Stimulated activated naive B cell treated with anti-CD40 and anti-IgM and Interleukin-4, amounts not matched to agents 10 μg/mL and 1 μg/mL and 100 μg/mL, for 72 hours (primary cell): ENCODE results near the gene PARD3.
"Not testable (repeated sequence)": the region's sequence is repeated elsewhere in the genome, so short reads cannot be mapped to it uniquely, and the experiment has no call there.

Experiments
- ATAC-seq, 2 donors: fragments of 150-1000 bp; cut with Tn5 transposase; replicated peaks; 2 replicates each; pipeline ENCODE4 v1.10.0; 2021; ENCODE audit warnings: moderate library complexity in 1 of 2
- DNase-seq: peaks from one replicate; pipeline ENCODE4 v3.0.0; 2021
- H3K27ac Mint-ChIP-seq: one replicate; pipeline ENCODE4 v1.8.0; 2022; ENCODE audit warnings: mild to moderate bottlenecking, mixed read lengths
- H3K27me3 Mint-ChIP-seq, 2 donors: one replicate each; pipeline ENCODE4 v1.8.0; 2022; ENCODE audit warnings: mixed read lengths in 2 of 2
- H3K36me3 Mint-ChIP-seq, 2 donors: one replicate each; pipeline ENCODE4 v1.8.0; 2022; ENCODE audit warnings: mixed read lengths in 2 of 2, mild to moderate bottlenecking in 1 of 2
- H3K4me1 Mint-ChIP-seq, 2 donors: one replicate each; pipeline ENCODE4 v1.8.0; 2022; ENCODE audit warnings: mixed read lengths in 2 of 2, mild to moderate bottlenecking in 1 of 2
- H3K4me3 Mint-ChIP-seq, 2 donors: one replicate each; pipeline ENCODE4 v1.8.0; 2022; ENCODE audit warnings: mild to moderate bottlenecking in 2 of 2, mixed read lengths in 2 of 2, moderate library complexity in 1 of 2
- H3K9me3 Mint-ChIP-seq, 2 donors: one replicate each; pipeline ENCODE4 v1.8.0; 2022; ENCODE audit warnings: mixed read lengths in 2 of 2, mild to moderate bottlenecking in 1 of 2

The PARD3 gene

GRCh38 chr10:34408381-34408780 is 406.7 kb downstream of the PARD3 start:
- no peaks in the 10 kb centered on the region for H3K9me3 Mint-ChIP-seq
- no peak overlapping the region for H3K27ac Mint-ChIP-seq
- ATAC-seq = no peak
- H3K36me3 Mint-ChIP-seq = no peaks in the 10 kb centered on the region
- no peaks in the 10 kb centered on the region for H3K27me3 Mint-ChIP-seq
- DNase-seq = no peak
- H3K4me3 Mint-ChIP-seq = no peak overlapping the region
- no peaks in the 10 kb centered on the region for H3K4me1 Mint-ChIP-seq

- H3K4me1 Mint-ChIP-seq = no peaks in the 10 kb centered on the region
- DNase-seq (no peak), ATAC-seq (no peak)
- no peak overlapping the region for H3K4me3 Mint-ChIP-seq
- no peaks in the 10 kb centered on the region for H3K9me3 Mint-ChIP-seq
- no peak overlapping the region for H3K27ac Mint-ChIP-seq
- H3K36me3 Mint-ChIP-seq = no peaks in the 10 kb centered on the region
- no peaks in the 10 kb centered on the region for H3K27me3 Mint-ChIP-seq
Measured at GRCh38 chr10:34407324-34407805, 407.7 kb downstream of the PARD3 start.

GRCh38 chr10:34406463-34407323 is 408.4 kb downstream of the PARD3 start:
- no peaks in the 10 kb centered on the region for H3K4me1 Mint-ChIP-seq
- no peaks in the 10 kb centered on the region for H3K27me3 Mint-ChIP-seq
- no peak overlapping the region for H3K4me3 Mint-ChIP-seq
- H3K9me3 Mint-ChIP-seq = no peaks in the 10 kb centered on the region
- no peak for ATAC-seq
- H3K36me3 Mint-ChIP-seq = no peaks in the 10 kb centered on the region
- no peak for DNase-seq
- H3K27ac Mint-ChIP-seq = no peak overlapping the region

- Mint-ChIP-seq H3K36me3 (no peaks in the 10 kb centered on the region), H3K4me1 (no peaks in the 10 kb centered on the region), H3K27ac (no peak overlapping the region), H3K9me3 (no peaks in the 10 kb centered on the region), H3K4me3 (no peak overlapping the region), H3K27me3 (no peaks in the 10 kb centered on the region)
- DNase-seq (no peak), ATAC-seq (no peak)
Measured at GRCh38 chr10:34405611-34406462, 409.3 kb downstream of the PARD3 start.

- DNase-seq (no peak), ATAC-seq (no peak)
- Mint-ChIP-seq H3K9me3 (no peaks in the 10 kb centered on the region), H3K36me3 (no peaks in the 10 kb centered on the region), H3K27me3 (no peaks in the 10 kb centered on the region), H3K4me1 (no peaks in the 10 kb centered on the region), H3K27ac (no peak overlapping the region), H3K4me3 (no peak overlapping the region)
Measured at GRCh38 chr10:34403512-34403911, 411.6 kb downstream of the PARD3 start.

- H3K4me3 Mint-ChIP-seq = no peak overlapping the region
- H3K27me3 Mint-ChIP-seq = no peaks in the 10 kb centered on the region
- no peak overlapping the region for H3K27ac Mint-ChIP-seq
- H3K9me3 Mint-ChIP-seq = no peaks in the 10 kb centered on the region
- H3K36me3 Mint-ChIP-seq = no peaks in the 10 kb centered on the region
- DNase-seq = no peak
- ATAC-seq = no peak
- no peaks in the 10 kb centered on the region for H3K4me1 Mint-ChIP-seq
Measured at GRCh38 chr10:34400075-34400474, 415.0 kb downstream of the PARD3 start.

- Mint-ChIP-seq H3K36me3 (no peaks in the 10 kb centered on the region), H3K27ac (no peak overlapping the region), H3K27me3 (no peaks in the 10 kb centered on the region), H3K4me3 (no peak overlapping the region), H3K9me3 (no peaks in the 10 kb centered on the region), H3K4me1 (no peaks in the 10 kb centered on the region)
- DNase-seq (no peak), ATAC-seq (no peak)
Measured at GRCh38 chr10:34399013-34399412, 416.1 kb downstream of the PARD3 start.

- no peaks in the 10 kb centered on the region for H3K27me3 Mint-ChIP-seq
- no peak overlapping the region for H3K27ac Mint-ChIP-seq
- no peaks in the 10 kb centered on the region for H3K36me3 Mint-ChIP-seq
- ATAC-seq (no peak), DNase-seq (no peak)
- no peaks in the 10 kb centered on the region for H3K9me3 Mint-ChIP-seq
- no peak overlapping the region for H3K4me3 Mint-ChIP-seq
- H3K4me1 Mint-ChIP-seq = no peaks in the 10 kb centered on the region
Measured at GRCh38 chr10:34397324-34397723, 417.8 kb downstream of the PARD3 start.

GRCh38 chr10:34396663-34397062 is 418.4 kb downstream of the PARD3 start:
- H3K27me3 Mint-ChIP-seq = no peaks in the 10 kb centered on the region
- no peak overlapping the region for H3K27ac Mint-ChIP-seq
- H3K4me1 Mint-ChIP-seq = no peaks in the 10 kb centered on the region
- H3K36me3 Mint-ChIP-seq = no peaks in the 10 kb centered on the region
- no peaks in the 10 kb centered on the region for H3K9me3 Mint-ChIP-seq
- no peak overlapping the region for H3K4me3 Mint-ChIP-seq
- no peak for DNase-seq
- ATAC-seq = no peak

- Mint-ChIP-seq H3K27ac (no peak overlapping the region), H3K9me3 (no peaks in the 10 kb centered on the region), H3K4me1 (no peaks in the 10 kb centered on the region), H3K36me3 (no peaks in the 10 kb centered on the region), H3K4me3 (no peak overlapping the region), H3K27me3 (no peaks in the 10 kb centered on the region)
- DNase-seq = no peak
- no peak for ATAC-seq
Measured at GRCh38 chr10:34392641-34393170, 422.4 kb downstream of the PARD3 start.

GRCh38 chr10:34391168-34391567 is 423.9 kb downstream of the PARD3 start:
- H3K27ac Mint-ChIP-seq, DNase-seq, H3K4me3 Mint-ChIP-seq, H3K36me3 Mint-ChIP-seq, H3K27me3 Mint-ChIP-seq, ATAC-seq, H3K4me1 Mint-ChIP-seq, H3K9me3 Mint-ChIP-seq: not testable (repeated sequence)

GRCh38 chr10:34389801-34390200 is 425.3 kb downstream of the PARD3 start:
- H3K27ac Mint-ChIP-seq = no peak overlapping the region
- no peak for ATAC-seq

GRCh38 chr10:34386921-34387320 is 428.2 kb downstream of the PARD3 start:
- no peak for DNase-seq
- no peak overlapping the region for H3K27ac Mint-ChIP-seq
- no peaks in the 10 kb centered on the region for H3K27me3 Mint-ChIP-seq
- no peaks in the 10 kb centered on the region for H3K9me3 Mint-ChIP-seq
- no peaks in the 10 kb centered on the region for H3K36me3 Mint-ChIP-seq
- ATAC-seq = no peak
- H3K4me1 Mint-ChIP-seq = no peaks in the 10 kb centered on the region
- H3K4me3 Mint-ChIP-seq = no peak overlapping the region

More at GRCh38 chr10:34389801-34390200, 425.3 kb downstream of the PARD3 start:
- Mint-ChIP-seq H3K4me1 (no peaks in the 10 kb centered on the region), H3K36me3 (no peaks in the 10 kb centered on the region), H3K27me3 (no peaks in the 10 kb centered on the region), H3K9me3 (no peaks in the 10 kb centered on the region), H3K4me3 (no peak overlapping the region)
- DNase-seq = no peak

- Mint-ChIP-seq H3K4me3 (no peak overlapping the region), H3K4me1 (no peaks in the 10 kb centered on the region)
Measured at GRCh38 chr10:34384372-34384771, 430.7 kb downstream of the PARD3 start.

More at GRCh38 chr10:34384372-34384771, 430.7 kb downstream of the PARD3 start:
- Mint-ChIP-seq H3K27ac (no peak overlapping the region), H3K9me3 (no peaks in the 10 kb centered on the region), H3K27me3 (no peaks in the 10 kb centered on the region), H3K36me3 (no peaks in the 10 kb centered on the region)
- ATAC-seq (no peak), DNase-seq (no peak)
